T1000 (cell line): ENCODE measurements around the gene HBM.
"Not testable (repeated sequence)": the region's sequence is repeated elsewhere in the genome, so short reads cannot be mapped to it uniquely, and the experiment has no call there.

Experiments
- DNase-seq: peaks from one replicate; lab custom pipeline; 2025; ENCODE audit warnings: mixed read lengths; lab: John Stamatoyannopoulos, UW

Gene HBM

DNA sequence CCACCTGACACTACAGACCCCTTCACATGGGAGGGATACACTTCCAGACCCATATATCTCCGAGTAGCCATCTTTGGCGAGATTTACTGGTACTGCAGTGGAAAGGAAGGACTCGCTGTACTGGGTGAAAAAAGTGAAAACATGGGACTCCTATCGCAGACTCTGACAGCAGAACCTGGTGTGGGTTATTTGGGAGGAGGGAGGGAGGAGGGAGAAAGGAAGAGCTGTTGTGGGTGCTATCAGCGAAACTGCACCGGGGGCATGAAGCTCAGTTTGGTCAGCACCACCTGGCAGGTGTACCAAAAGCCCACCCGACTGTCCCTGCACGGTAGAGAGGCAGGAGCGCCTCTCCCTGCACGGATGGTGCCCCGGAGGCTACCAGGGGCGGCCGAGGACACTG is 19.4 kb downstream of the HBM start:
- DNase-seq: no peak

DNA sequence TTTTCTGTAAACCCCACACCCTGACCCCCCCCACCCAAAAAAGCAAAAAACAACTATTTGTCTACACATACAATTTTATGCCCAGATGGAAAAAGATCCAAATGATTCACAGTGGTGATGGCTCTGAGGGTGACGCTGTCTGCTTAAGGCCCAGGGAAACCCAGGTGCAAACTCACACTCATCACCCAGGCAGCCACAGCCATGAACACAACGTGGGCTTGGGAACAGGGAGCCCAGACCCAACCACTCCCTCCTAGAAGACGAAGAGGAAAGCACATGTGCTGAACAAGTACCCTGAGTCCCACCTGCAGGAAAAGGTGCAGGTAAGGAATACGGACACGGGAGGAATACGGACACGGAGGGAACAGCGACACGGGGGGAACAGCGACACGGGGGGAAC is 19.9 kb downstream of the HBM start:
- no peak for DNase-seq

DNA sequence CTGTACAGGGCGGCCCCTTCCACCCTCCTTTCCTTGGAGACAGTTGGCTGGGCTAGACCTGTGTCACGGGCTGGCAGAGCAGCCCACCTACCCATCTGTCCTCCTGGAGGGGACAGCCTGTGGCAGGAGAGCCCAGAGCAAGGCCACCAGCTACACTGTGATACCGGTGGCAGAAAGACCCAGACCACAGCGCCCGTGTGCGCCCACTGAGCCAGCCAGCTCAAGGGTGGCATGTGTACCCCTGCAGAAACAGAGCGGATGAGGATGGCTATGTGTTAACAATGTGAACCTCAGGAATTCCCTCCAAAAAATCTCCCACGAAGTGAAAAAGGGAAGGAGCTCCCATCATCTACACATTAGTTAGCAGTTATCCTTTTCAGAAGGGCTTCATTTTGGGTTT is 21.6 kb downstream of the HBM start:
- DNase-seq: no peak

DNA sequence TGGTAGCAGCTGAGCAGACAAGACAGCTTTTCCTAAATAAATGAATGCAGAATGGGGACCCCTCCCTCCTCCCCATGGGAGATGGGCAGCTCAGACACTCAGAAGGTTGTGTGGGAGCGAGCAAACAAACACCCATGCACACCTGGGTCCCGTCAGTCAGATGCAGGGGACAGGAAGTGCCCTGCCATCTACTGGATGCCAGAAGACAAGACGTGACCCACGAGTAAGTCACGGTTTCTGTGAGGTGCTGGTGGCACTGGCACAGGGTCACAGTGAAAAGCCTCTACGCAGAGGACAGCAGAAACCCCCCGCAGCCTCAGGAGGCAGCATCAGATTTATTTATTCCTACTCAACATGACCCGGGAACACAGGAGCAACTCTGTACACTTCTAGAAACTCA is 22.9 kb downstream of the HBM start:
- DNase-seq: no peak

DNA sequence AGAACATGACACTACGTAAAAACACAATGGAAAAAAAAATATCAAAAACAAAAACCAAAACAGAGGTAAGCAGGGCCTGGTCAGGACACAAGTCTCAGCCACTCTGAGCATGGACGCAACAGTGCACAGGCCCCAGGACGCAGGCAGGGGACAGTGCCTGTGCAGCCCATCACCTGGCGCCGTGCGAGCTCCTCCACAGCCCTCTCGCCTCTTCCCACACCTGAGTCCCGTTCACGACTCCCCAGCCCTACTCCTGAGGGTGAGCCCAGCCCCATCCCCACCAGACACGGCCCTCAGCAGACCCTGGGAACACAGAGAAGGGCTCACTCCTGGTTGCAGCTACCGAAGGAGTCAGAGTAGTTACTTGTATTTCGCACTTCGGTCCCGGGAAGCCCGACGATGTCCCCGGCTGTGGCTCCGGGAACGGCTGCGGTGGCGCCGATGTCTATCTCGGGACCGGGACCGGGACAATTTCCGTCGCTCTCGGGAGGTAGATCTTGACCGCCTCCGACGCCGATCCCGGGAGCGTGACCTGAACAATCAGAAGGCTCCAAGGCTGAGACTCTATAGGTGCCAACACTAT is 23.9 kb downstream of the HBM start:
- no peak for DNase-seq

DNA sequence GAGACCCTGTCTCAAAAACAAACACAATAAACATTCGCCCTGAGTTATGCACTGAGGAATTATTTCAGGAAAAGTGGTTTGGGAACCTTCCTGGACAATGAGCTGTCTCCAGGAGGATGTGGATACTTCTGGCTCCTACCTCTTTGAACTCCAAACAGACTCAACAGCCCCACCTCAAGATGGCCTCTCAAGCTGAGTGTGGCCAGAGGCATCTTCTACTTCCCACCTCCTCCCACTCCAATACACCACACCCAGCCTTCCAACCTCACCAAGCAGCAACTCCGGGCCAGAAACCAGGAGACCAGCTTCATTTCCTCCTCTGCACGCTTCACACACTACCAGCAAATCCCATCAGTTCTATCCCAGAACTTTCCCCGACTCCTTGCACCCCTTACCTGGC is 26.1 kb downstream of the HBM start:
- DNase-seq: no peak

DNA sequence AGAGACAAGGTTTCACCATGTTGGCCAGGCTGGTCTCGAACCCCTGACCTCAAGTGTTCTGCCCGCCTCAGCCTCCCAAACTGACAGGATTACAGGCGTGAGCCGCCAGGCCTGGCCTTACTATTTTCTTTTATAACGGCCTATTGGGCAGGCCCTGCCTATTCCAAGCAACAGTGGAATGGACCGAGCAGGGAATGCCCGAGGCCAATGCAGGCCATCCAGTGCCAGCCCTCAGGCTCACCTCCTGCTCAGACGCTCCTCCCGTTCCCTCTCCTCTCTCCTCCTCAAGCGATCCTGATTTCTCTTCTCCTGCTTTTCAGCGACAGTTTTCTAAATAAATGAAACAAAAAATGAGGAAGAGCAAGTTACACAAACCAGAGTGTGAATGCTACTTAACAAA is 26.9 kb downstream of the HBM start:
- DNase-seq: no peak

DNA sequence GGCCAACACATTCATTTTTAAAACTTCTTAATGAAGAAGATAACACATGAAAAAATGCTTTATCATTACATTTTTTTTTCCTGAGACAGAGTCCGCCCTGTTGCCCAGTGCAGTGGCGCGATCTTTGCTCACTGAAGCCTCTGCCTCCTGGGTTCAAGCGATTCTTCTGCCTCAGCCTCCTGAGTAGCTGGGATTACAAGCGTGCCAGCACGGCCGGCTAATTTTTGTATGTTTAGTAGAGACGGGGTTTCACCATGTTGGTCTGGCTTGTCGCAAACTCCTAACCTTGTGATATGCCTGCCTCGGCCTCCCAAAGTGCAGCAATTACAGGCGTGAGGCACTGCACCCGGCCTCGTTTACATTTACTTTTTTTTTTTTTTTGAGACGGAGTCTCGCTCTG is 27.7 kb downstream of the HBM start:
- DNase-seq: no peak

DNA sequence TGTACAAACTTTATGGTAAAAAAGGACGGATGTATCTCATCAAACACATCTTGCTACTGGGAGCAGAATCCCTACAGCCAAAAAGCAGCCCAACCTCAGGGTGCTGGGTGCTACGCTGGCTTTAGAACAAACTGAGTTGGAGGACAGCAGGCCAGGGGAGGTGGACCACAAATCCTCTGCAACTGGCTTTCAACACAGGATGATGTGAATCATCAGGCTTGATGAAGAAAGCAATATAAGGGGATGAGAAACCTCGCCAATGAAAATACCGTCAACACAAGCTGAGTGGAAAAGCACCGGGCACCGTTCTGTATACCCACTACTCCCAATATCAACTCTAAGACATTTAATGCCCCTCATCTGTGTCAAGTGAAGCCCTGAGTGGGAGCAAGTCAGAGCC is 28.7 kb downstream of the HBM start:
- DNase-seq: no peak

DNA sequence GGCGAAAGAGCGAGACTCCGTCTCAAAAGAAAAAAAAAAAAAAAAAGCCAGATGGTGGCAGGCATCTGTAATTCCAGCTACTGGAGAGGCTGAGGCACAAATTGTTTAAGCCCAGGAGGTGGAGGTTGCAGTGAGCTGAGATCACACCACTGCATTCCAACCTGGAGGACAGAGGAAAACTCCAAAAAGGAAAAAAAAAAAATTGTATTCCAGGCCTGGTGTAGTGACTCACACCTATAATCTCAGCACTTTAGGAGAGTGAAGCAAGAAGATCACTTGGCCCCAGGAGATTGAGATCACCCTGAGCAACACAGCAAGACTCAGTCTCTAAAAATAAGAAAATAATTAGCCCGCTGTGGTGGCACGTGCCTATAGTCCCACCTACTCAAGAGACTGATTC is 34.6 kb downstream of the HBM start:
- DNase-seq: peak; percentile 39

DNA sequence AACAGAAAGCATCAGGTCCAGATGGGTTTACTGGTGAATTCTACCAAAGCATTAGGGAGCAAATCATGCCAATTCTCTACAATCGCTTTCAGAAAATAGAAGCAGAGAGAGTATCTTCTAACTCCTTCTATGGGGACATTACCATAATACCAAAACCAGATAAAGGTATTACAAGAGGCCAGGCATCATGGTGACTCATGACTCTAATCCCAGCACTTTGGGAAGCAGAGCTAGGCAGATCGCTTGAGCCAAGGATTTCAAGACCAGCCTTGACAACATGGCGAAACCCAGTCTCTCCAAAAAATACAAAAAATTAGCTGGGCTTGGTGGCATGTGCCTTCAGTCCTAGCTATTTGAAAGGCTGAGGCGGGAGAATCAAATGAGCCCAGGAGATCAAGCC is 37.5 kb downstream of the HBM start:
- no peak for DNase-seq

DNA sequence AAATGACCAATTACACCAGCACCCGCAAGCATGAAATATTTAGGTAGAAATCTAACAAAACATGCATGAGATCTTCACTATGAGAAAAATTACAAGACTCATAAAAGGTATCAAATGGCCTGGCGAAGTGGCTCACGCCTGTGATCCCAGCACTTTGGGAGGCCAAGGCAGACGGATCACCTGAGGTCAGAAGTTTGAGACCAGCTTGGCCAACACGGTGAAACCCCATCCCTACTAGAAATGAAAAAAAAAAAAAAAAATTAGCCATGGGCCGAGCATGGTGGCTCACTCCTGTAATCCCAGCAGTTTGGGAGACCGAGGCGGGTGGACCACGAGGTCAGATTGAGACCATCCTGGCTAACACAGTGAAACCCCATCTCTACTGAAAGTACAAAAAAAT is 38.3 kb downstream of the HBM start:
- not testable (repeated sequence) for DNase-seq

DNA sequence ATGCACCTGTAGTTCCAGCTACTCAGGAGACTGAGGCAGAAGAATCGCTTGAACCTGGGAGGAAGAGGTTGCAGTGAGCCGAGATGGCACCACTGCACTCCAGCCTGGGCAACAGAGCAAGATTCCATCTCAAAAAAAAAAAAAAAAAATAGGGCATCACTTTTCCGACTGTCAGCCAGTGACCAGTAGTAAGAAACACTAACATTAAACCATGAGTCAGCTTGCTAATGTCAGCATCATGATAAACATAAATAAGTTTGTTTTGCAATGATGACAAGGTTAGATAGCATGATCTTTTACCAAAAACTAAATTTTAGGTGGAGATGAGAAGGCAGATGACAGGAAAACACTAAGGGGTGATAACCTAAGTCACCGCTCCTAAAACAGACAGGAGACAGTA is 43.6 kb downstream of the HBM start:
- not testable (repeated sequence) for DNase-seq

DNA sequence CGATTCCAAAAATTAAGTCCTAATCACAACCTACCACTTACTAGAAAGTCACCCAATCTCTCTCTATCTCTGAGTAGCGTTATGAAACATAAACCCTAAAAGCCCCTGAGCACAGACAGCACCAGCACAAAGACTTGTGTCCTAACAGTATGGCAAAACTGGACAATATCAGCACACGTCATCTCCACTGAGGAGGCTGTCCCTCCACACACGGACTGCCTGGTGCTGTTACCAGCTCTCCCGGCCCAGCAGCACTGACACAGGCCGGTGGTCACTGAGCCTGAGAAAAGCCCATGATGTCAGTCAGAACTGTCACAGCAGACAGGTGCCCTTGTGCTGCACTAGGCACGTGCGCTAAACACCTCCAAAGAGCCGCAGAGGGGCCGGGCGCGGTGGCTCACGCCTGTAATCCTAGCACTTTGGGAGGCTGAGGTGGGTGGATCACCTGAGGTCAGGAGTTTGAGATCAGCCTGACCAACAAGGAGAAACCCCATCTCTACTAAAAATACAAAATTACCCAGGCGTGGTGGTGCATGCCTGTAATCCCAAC is 45.9 kb downstream of the HBM start:
- DNase-seq: not testable (repeated sequence)

DNA sequence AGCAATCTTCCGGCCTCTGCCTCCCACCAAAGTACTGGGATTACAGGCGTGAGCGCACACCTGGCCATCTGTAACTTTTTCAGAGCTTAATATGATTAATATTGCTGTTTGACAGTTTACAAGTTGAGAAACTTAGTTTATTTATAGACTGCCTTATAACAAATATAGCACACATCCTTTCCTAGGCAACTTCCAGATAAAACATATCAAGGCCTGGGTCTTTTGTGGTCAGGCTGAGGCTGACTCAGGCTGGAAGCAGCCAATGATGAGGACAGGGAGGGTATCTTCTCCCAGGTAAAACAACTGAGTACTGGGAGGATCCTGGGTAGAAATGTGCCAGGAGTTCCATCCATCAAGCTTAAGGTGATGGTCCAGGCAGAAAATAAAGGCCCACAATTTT is 47.2 kb downstream of the HBM start:
- DNase-seq: no peak
